Omental fat pad (tissue), 4 donors: ENCODE measurements around the gene SLC7A9. TPM values are rescaled to one million over a fixed set of nuclear protein-coding genes. Genes with fewer than 3 reads are reported as not detected.

ENCODE experiments used
- ATAC-seq: fragments of 150-250 bp; one replicate; pipeline ENCODE4 v1.9.1; 2016; ENCODE audit warnings: mild to moderate bottlenecking, moderate library complexity; ENCODE audit not compliant: low FRiP score
- DNase-seq: peaks from one replicate; pipeline ENCODE4 v3.0.0-alpha.2; 2019; ENCODE audit warnings: low spot score
- total RNA-seq, 4 donors: library from RNA; depleted of rRNA; stranded (reverse); fragments of >200 nt; gene quantifications; one replicate each; pipeline ENCODE4 v1.1.0, GENCODE V29; 2016
- TF ChIP-seq, protein P1 (sequence below), 3 donors: fragments of 450-650 bp; IDR thresholded peaks; one replicate each; pipeline ENCODE4 v1.5.1; 2016 to 2017; ENCODE audit warnings: antibody characterized with exemption in 3 of 3, mild to moderate bottlenecking in 3 of 3, moderate library complexity in 2 of 3

Gene SLC7A9
- total RNA-seq, 4 donors from 2014 or later, result 0.36 to 1.4 TPM; not detected in 2

DNA sequence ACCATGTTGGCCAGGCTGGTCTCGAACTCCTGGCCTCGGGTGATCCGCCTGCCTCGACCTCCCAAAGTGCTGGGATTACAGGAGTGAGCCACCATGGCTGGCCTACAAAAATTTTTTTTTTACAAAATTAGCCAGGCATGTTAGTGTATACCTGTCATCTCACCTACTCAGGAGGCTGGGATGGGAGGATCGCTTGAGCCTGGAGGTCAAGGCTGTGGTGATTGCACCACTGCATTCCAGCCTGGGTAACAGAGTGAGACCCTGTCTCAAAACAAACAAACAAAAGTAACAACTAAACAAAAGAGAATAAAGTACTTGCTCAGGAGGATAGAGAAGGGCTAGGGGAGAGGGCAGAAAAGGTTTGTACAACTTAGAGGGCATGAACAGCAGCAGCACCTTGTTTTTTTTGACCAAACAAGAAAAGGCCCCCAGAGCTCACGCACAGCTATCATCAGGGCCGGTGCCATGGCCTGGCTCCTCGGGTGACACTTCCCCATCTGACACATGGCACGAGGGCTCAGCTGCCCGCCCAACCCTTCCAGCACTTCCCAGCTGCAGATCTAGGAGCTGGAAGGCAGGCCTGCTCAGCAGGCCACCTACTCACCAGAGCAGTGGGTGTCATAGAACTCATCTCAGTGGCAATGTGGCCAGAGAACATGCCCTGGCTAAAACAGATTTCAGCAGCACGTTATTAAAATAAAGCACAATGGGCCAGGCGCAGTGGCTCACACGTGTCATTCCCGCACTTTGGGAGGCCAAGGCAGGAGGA, 8.6 kb upstream of the SLC7A9 start:
- DNase-seq, result no peak
- no peak for ATAC-seq

GRCh38 chr19:32877323-32877912, 7.9 kb upstream of the SLC7A9 start:
- TF ChIP-seq, protein P1, sequence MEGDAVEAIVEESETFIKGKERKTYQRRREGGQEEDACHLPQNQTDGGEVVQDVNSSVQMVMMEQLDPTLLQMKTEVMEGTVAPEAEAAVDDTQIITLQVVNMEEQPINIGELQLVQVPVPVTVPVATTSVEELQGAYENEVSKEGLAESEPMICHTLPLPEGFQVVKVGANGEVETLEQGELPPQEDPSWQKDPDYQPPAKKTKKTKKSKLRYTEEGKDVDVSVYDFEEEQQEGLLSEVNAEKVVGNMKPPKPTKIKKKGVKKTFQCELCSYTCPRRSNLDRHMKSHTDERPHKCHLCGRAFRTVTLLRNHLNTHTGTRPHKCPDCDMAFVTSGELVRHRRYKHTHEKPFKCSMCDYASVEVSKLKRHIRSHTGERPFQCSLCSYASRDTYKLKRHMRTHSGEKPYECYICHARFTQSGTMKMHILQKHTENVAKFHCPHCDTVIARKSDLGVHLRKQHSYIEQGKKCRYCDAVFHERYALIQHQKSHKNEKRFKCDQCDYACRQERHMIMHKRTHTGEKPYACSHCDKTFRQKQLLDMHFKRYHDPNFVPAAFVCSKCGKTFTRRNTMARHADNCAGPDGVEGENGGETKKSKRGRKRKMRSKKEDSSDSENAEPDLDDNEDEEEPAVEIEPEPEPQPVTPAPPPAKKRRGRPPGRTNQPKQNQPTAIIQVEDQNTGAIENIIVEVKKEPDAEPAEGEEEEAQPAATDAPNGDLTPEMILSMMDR (IDR thresholded peaks at IDR 0.05), result no peak
- ATAC-seq (no peak), DNase-seq (no peak)

More for the DNA sequence above, 8.6 kb upstream of the SLC7A9 start:
- TF ChIP-seq, protein P1 (IDR thresholded peaks at IDR 0.05), result no peak

DNA sequence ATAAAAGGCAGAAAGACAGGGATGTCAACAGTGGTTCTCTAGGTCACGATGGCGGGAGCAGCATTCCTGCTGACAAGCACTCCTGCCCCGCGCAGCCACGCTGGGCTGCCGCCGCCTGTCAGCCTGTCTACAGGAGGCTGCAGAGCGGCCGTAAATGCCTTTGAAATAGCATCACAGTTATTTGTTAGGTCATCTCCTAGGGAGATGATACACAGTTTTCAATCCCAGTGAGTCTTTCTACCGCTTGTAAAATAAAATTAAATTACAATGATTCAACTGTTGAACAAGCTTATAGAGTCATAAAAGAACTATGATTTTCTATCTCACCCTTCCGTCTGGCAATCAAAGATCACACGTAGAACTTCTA, 7.3 kb upstream of the SLC7A9 start:
- DNase-seq (no peak), ATAC-seq (no peak)
- TF ChIP-seq, protein P1 (IDR thresholded peaks at IDR 0.05), result no peak

DNA sequence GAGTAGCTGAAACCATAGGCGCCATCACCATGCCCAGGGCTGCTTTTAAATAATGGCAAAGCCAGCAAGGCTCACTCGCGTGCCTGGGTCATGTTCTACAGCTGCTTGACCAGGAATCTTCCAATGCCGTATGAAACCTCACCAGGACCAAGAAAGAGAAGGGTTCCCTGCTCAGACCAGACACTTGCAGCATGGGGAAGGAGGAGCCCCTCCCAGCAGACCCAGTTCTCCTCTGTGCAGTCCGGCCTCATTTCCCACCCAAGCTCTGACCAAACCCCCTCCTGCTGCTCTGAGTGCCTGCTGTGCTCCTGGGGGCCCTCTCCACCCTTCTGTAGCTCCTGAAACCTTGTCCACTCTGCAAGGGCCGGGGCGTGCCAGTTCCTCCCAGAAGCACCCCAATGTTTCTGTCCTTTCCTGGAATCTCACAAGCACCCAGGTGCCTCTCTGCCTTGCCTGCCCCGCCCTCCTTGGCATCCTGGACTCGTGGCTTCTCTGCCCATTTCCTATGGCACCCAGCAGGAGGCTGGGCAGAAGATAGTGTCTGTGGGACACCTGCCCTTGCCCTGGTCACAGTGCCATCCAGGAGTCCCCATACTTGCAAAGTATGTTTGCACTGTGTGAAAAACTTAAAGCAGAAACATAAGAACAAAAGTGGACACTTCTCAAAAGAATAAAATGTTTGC, 6.8 kb upstream of the SLC7A9 start:
- no peak for DNase-seq
- ATAC-seq, result no peak

GRCh38 chr19:32875428-32875827, 5.9 kb upstream of the SLC7A9 start:
- TF ChIP-seq, protein P1 (IDR thresholded peaks at IDR 0.05), result no peak
- DNase-seq, result no peak
- ATAC-seq, result no peak

More for the DNA sequence above, 6.8 kb upstream of the SLC7A9 start:
- TF ChIP-seq, protein P1 (IDR thresholded peaks at IDR 0.05), result no peak

DNA sequence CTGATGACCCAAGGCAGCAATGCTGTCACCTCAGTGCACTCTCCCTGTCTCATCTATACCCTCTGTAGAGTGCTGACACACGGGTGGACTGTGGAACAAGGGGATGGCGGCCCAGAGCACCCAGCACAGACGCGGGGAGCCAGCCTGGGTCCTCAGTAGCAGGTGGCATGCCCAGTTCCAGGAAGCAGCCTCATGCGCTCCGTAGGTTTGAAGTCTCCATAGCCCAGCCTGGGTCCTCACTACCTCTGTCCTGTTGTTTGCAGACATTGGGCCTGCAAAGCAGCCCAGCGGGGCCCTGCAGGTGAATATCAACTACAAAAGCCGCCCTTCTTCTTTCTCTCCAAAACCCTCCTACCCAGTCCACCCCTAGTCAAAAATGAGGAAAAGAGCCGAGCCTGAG, 5.0 kb upstream of the SLC7A9 start:
- ATAC-seq (no peak), DNase-seq (no peak)
- TF ChIP-seq, protein P1 (IDR thresholded peaks at IDR 0.05), result no peak
